HL-60 (cell line): ENCODE results near the gene GPC1.

Source experiments
- DNase-seq, 2 experiments: peaks; one replicate each; pipeline ENCODE4 v3.0.0-alpha.2; 2010 to 2020; ENCODE audit warnings: low read depth in 1 of 2, low spot score in 1 of 2
- H3K27ac ChIP-seq: fragments of 250-450 bp; sonication (Bioruptor Pico); replicated peaks from 2 replicates; pipeline ENCODE4 v1.5.1; 2020; ENCODE audit warnings: mild to moderate bottlenecking, moderate library complexity
- H3K27me3 ChIP-seq: fragments of 250-450 bp; sonication (Bioruptor Pico); 2 replicates; pipeline ENCODE4 v1.5.1; 2021; ENCODE audit warnings: mild to moderate bottlenecking, moderate library complexity; ENCODE audit not compliant: insufficient read depth, poor library complexity, severe bottlenecking
- H3K4me3 ChIP-seq: replicated peaks from 2 replicates; pipeline ENCODE4 v1.5.1; 2011; ENCODE audit warnings: mild to moderate bottlenecking, control low read depth, low read length; ENCODE audit not compliant: insufficient read depth
- CTCF ChIP-seq: IDR thresholded peaks from one replicate; pipeline ENCODE4 v1.5.1; 2011; ENCODE audit warnings: low read length, control low read depth, inconsistent platforms; ENCODE audit not compliant: insufficient read depth
- GABPA ChIP-seq: IDR thresholded peaks from 2 replicates; pipeline ENCODE4 v1.6.1; 2012; ENCODE audit warnings: low read depth
- POLR2AphosphoS5 ChIP-seq: IDR thresholded peaks from 2 replicates; pipeline ENCODE4 v1.6.1; 2012; ENCODE audit warnings: low read depth
- REST ChIP-seq: IDR thresholded peaks from 2 replicates; pipeline ENCODE4 v1.6.1; 2012; ENCODE audit warnings: low read depth; ENCODE audit not compliant: insufficient replicate concordance
- SPI1 ChIP-seq: IDR thresholded peaks from 2 replicates; pipeline ENCODE4 v1.6.1; 2012; ENCODE audit warnings: low read depth, mild to moderate bottlenecking, borderline replicate concordance

GPC1 gene

GRCh38 chr2:240392948-240393830 is 42.3 kb upstream of the GPC1 start:
- H3K27me3 ChIP-seq = no peaks in the 10 kb centered on the region
- no peak for DNase-seq

GRCh38 chr2:240393831-240394410 is 41.5 kb upstream of the GPC1 start:
- Histone ChIP-seq H3K27me3 (no peaks in the 10 kb centered on the region), H3K27ac (no peak overlapping the region)
- no peak for DNase-seq

More at GRCh38 chr2:240392948-240393830, 42.3 kb upstream of the GPC1 start:
- no peak overlapping the region for H3K27ac ChIP-seq
- no peak for TF ChIP-seq GABPA
- TF ChIP-seq REST = no peak
- TF ChIP-seq SPI1 = no peak
- TF ChIP-seq CTCF = no peak
- no peak for TF ChIP-seq POLR2AphosphoS5
- no peak overlapping the region for H3K4me3 ChIP-seq

More at GRCh38 chr2:240393831-240394410, 41.5 kb upstream of the GPC1 start:
- no peak overlapping the region for H3K4me3 ChIP-seq
- TF ChIP-seq SPI1 (no peak), POLR2AphosphoS5 (no peak), CTCF (no peak), REST (no peak), GABPA (no peak)
